HEK293T (cell line): ENCODE data around the gene EID2B.

Experiments
- CTBP1 ChIP-seq: fragments of 450-650 bp; IDR thresholded peaks from 2 replicates; pipeline ENCODE4 v1.6.1; 2016; ENCODE audit warnings: borderline replicate concordance
- FOXA1 ChIP-seq: fragments of 450-650 bp; IDR thresholded peaks from 2 replicates; pipeline ENCODE4 v1.6.1; 2016; ENCODE audit warnings: mild to moderate bottlenecking
- NFRKB ChIP-seq: fragments of 450-650 bp; IDR thresholded peaks from 2 replicates; pipeline ENCODE4 v1.6.1; 2016; ENCODE audit warnings: mild to moderate bottlenecking, moderate library complexity
- TARDBP ChIP-seq: fragments of 450-650 bp; IDR thresholded peaks from 2 replicates; pipeline ENCODE4 v1.6.1; 2016

GRCh38 chr19:39566064-39566463 is 33.4 kb upstream of the EID2B start:
- TF ChIP-seq TARDBP (no peak), CTBP1 (no peak), NFRKB (no peak), FOXA1 (no peak)
